ENCODE data around the gene BLVRA.

GRCh38 chr7:43790834-43791233, 32.4 kb downstream of the BLVRA start:
- TF ChIP-seq, protein P1, sequence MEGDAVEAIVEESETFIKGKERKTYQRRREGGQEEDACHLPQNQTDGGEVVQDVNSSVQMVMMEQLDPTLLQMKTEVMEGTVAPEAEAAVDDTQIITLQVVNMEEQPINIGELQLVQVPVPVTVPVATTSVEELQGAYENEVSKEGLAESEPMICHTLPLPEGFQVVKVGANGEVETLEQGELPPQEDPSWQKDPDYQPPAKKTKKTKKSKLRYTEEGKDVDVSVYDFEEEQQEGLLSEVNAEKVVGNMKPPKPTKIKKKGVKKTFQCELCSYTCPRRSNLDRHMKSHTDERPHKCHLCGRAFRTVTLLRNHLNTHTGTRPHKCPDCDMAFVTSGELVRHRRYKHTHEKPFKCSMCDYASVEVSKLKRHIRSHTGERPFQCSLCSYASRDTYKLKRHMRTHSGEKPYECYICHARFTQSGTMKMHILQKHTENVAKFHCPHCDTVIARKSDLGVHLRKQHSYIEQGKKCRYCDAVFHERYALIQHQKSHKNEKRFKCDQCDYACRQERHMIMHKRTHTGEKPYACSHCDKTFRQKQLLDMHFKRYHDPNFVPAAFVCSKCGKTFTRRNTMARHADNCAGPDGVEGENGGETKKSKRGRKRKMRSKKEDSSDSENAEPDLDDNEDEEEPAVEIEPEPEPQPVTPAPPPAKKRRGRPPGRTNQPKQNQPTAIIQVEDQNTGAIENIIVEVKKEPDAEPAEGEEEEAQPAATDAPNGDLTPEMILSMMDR (IDR thresholded peaks at IDR 0.05), result no peak
- no peak for TF ChIP-seq POLR2A (IDR thresholded peaks at IDR 0.05)

All from uterus (tissue), 2 donors.